ENCODE results near the gene AATF.
A peak's percentile ranks its signal among the peaks of the same experiment; 100 is the strongest.
"Not testable (repeated sequence)": the region's sequence is repeated elsewhere in the genome, so short reads cannot be mapped to it uniquely, and the experiment has no call there.

The AATF gene

GRCh38 chr17:37047631-37048104, 98.9 kb downstream of the AATF start:
- peak; percentile 74 for DNase-seq (ENCODE audit: low read depth)

- DNase-seq (ENCODE audit: low read depth): no peak
Measured at GRCh38 chr17:37048811-37049210, 100.1 kb downstream of the AATF start.

- no peak for DNase-seq (ENCODE audit: low read depth)
Measured at GRCh38 chr17:37050920-37051319, 102.2 kb downstream of the AATF start.

- DNase-seq (ENCODE audit: low read depth): no peak
Measured at GRCh38 chr17:37051381-37051780, 102.6 kb downstream of the AATF start.

- DNase-seq (ENCODE audit: low read depth): no peak
Measured at GRCh38 chr17:37051833-37052232, 103.1 kb downstream of the AATF start.

GRCh38 chr17:37052450-37052849, 103.7 kb downstream of the AATF start:
- no peak for DNase-seq (ENCODE audit: low read depth)

- DNase-seq (ENCODE audit: low read depth): no peak
Measured at GRCh38 chr17:37054894-37055293, 106.1 kb downstream of the AATF start.

GRCh38 chr17:37056622-37057021, 107.9 kb downstream of the AATF start:
- DNase-seq (ENCODE audit: low read depth): no peak

GRCh38 chr17:37059493-37059892, 110.7 kb downstream of the AATF start:
- DNase-seq (ENCODE audit: low read depth): no peak

- no peak for DNase-seq (ENCODE audit: low read depth)
Measured at GRCh38 chr17:37060094-37060493, 111.3 kb downstream of the AATF start.

GRCh38 chr17:37060928-37061327, 112.2 kb downstream of the AATF start:
- DNase-seq (ENCODE audit: low read depth): no peak

- no peak for DNase-seq (ENCODE audit: low read depth)
Measured at GRCh38 chr17:37062021-37062420, 113.3 kb downstream of the AATF start.

GRCh38 chr17:37064206-37064605, 115.5 kb downstream of the AATF start:
- DNase-seq (ENCODE audit: low read depth): no peak

GRCh38 chr17:37064956-37065355, 116.2 kb downstream of the AATF start:
- DNase-seq (ENCODE audit: low read depth): no peak

GRCh38 chr17:37065486-37066321, 117.0 kb downstream of the AATF start:
- DNase-seq (ENCODE audit: low read depth): no peak

GRCh38 chr17:37066322-37067255, 117.8 kb downstream of the AATF start:
- DNase-seq (ENCODE audit: low read depth): no peak

GRCh38 chr17:37067555-37068111, 118.9 kb downstream of the AATF start:
- DNase-seq (ENCODE audit: low read depth): peak; percentile 61

- no peak for DNase-seq (ENCODE audit: low read depth)
Measured at GRCh38 chr17:37068266-37068665, 119.5 kb downstream of the AATF start.

- no peak for DNase-seq (ENCODE audit: low read depth)
Measured at GRCh38 chr17:37069087-37069486, 120.3 kb downstream of the AATF start.

GRCh38 chr17:37073464-37073863, 124.7 kb downstream of the AATF start:
- DNase-seq (ENCODE audit: low read depth): not testable (repeated sequence)

GRCh38 chr17:37079065-37079708, 130.4 kb downstream of the AATF start:
- no peak for DNase-seq (ENCODE audit: low read depth)

- peak; percentile 76 for DNase-seq (ENCODE audit: low read depth)
Measured at GRCh38 chr17:37079735-37080134, 131.0 kb downstream of the AATF start.
